Left ventricle myocardium inferior (tissue), 1 donor: ENCODE results near the gene IFITM5. TPM values are rescaled to one million over a fixed set of nuclear protein-coding genes. Genes with fewer than 3 reads are reported as not detected.
"Not testable (repeated sequence)": the region's sequence is repeated elsewhere in the genome, so short reads cannot be mapped to it uniquely, and the experiment has no call there.

Experiments
- DNase-seq: peaks from one replicate; pipeline ENCODE4 v3.0.0-alpha.2; 2020
- H3K27ac ChIP-seq: fragments of 200-600 bp; replicated peaks from 2 replicates; pipeline ENCODE4 v1.8.0; 2021
- H3K27me3 ChIP-seq: fragments of 200-600 bp; 2 replicates; pipeline ENCODE4 v1.8.0; 2021; ENCODE audit warnings: low read depth
- H3K36me3 ChIP-seq: fragments of 200-600 bp; 2 replicates; pipeline ENCODE4 v1.8.0; 2021
- H3K4me1 ChIP-seq: fragments of 200-600 bp; 2 replicates; pipeline ENCODE4 v1.8.0; 2021
- H3K4me3 ChIP-seq: fragments of 200-600 bp; 2 replicates; pipeline ENCODE4 v1.8.0; 2021; ENCODE audit warnings: mild to moderate bottlenecking, moderate library complexity
- H3K9me3 ChIP-seq: fragments of 200-600 bp; replicated peaks from 2 replicates; pipeline ENCODE4 v1.8.0; 2021
- intact Hi-C: fragments of 100-400 bp; cut with micrococcal nuclease; formaldehyde crosslinking; loops from one replicate; pipeline ENCODE4 v1.11.0; 2022
- total RNA-seq: library from RNA; stranded (reverse); fragmentation: NEBNext Ultra II Directional; extraction: Animal tissue kit (Norgen Biotek cat#: 25700); gene quantifications from one replicate; pipeline ENCODE4 v1.2.1, GENCODE V29; 2021
- TF ChIP-seq, protein P1 (sequence below): fragments of 200-600 bp; IDR thresholded peaks from 2 replicates; pipeline ENCODE4 v1.8.0; 2021; ENCODE audit warnings: antibody characterized with exemption, mild to moderate bottlenecking, borderline replicate concordance
- donor health status: DM: no; HTN: yes; CAD: no; lungs with severe emphysema.

The IFITM5 gene
- total RNA-seq, 1 donor from 2014 or later = not detected

DNA sequence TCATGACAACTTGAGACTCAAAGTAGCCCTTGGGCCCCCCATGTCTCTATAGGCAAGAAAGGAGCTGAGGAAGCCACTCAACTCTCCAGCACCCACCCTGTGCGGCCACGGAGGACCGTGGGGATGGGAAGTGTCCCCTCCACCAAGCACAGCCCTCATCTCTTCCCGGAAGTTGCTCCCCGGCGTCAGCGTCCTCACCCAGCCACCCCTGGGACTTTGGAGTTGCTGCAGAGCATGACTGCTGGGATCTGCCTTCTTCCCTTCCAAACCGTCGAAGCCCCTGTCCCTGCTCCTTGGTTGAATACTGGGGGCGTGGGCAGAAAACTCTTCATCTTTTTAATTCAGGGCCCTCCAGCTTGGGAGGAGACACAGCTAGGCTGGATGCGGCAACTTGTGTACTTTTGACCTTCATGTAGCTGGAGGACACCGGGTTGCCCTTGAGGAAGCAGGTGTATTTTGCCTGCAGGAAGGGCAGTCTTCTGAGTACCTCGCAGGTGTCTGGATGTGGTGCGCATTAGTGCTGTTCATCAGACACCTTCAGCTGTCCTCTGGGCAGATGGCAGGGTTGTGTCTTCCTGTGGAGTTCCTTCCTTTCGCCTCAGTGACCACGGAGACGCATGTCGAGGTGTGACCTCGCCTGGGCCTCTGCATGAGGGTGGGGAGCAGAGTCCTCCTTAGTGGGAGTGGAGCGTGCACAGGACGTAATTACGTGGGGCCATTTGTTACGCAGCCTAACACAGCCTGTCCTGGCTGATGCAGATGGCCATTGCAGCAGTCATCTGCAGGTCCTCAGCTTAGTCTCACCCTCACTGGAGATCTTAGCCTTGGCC lies 33.5 kb upstream of the IFITM5 start:
- intact Hi-C loops = no loop called here
- Histone ChIP-seq H3K4me1 (peaks cover 29% of the 10 kb centered on the region), H3K9me3 (no peaks in the 10 kb centered on the region), H3K36me3 (no peaks in the 10 kb centered on the region), H3K27ac (no peak overlapping the region), H3K4me3 (no peak overlapping the region), H3K27me3 (no peaks in the 10 kb centered on the region)
- TF ChIP-seq, protein P1, sequence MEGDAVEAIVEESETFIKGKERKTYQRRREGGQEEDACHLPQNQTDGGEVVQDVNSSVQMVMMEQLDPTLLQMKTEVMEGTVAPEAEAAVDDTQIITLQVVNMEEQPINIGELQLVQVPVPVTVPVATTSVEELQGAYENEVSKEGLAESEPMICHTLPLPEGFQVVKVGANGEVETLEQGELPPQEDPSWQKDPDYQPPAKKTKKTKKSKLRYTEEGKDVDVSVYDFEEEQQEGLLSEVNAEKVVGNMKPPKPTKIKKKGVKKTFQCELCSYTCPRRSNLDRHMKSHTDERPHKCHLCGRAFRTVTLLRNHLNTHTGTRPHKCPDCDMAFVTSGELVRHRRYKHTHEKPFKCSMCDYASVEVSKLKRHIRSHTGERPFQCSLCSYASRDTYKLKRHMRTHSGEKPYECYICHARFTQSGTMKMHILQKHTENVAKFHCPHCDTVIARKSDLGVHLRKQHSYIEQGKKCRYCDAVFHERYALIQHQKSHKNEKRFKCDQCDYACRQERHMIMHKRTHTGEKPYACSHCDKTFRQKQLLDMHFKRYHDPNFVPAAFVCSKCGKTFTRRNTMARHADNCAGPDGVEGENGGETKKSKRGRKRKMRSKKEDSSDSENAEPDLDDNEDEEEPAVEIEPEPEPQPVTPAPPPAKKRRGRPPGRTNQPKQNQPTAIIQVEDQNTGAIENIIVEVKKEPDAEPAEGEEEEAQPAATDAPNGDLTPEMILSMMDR = no peak
- no peak for DNase-seq

DNA sequence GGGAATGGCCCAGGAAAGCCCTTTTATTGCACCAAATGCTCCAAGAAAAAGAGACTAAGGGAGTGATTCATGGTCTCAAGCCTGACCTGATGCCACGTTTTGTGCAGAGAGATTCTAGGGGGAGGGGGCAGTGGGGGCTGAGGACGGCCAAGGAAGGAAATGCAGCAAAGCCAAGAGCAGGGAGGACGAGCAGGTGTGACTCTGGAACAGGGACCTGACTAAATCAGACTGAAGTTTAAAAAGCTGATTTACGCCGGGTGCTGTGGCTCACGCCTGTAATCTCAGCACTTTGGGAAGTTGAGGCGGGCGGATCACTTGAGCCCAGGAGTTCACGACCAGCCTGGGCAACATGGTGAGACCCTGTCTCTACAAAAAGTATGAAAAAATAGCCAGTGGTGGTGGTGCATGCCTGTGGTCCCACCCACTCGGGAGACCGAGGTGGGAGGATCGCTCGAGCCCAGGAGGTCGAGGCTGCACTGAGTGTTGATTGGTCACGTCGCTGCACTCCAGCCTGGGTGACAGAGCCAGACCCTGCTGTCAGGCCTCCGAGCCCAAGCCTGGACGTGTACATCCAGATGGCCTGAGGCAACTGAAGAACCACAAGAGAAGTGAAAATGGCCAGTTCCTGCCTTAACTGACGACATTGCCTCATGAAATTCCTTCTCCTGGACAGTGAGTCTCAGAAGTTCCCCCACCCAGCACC lies 32.2 kb upstream of the IFITM5 start:
- intact Hi-C loops = no loop called here
- no peak for DNase-seq
- TF ChIP-seq, protein P1 = no peak
- Histone ChIP-seq H3K4me1 (peaks cover 35% of the 10 kb centered on the region), H3K4me3 (no peak overlapping the region), H3K9me3 (no peaks in the 10 kb centered on the region), H3K36me3 (no peaks in the 10 kb centered on the region), H3K27ac (no peak overlapping the region), H3K27me3 (peaks cover 7% of the 10 kb centered on the region)

DNA sequence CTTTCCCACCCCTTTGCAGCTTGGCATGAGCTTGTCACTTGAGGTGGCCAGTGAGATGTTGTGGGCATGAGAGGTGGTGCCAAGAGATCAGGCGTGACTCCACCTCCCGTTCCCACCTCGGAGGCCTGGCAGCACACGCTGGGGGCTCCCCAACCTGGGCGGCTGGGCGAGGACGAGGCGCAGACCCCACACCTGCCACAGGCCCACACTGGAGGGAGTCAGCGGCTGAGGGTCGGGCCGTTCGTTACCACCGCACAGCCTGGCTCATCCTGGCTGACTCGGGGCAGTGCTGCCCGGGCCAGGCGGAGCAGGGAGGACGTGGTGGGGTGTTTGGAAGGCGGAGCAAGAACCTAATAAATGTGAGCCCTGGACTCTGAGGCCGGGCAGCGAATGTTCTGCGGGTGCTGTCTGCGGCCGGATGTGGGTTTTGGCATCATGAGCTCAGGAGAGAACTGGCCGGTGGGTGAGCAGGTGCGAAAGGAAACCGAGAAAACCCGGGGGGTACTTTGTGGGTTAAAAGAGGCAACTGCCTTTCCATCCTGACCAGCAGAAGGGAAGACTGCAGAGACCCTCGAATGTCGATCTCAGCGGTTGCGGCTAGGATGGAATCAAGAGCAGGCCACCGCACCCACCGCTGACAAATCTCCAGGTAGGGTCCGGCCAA lies 31.5 kb upstream of the IFITM5 start:
- H3K36me3 ChIP-seq = no peaks in the 10 kb centered on the region
- TF ChIP-seq, protein P1 = no peak
- H3K4me1 ChIP-seq = peaks cover 35% of the 10 kb centered on the region
- DNase-seq = no peak
- no peaks in the 10 kb centered on the region for H3K9me3 ChIP-seq
- H3K27me3 ChIP-seq = peaks cover 7% of the 10 kb centered on the region
- H3K27ac ChIP-seq = no peak overlapping the region
- H3K4me3 ChIP-seq = no peak overlapping the region
- intact Hi-C loops = no loop called here

DNA sequence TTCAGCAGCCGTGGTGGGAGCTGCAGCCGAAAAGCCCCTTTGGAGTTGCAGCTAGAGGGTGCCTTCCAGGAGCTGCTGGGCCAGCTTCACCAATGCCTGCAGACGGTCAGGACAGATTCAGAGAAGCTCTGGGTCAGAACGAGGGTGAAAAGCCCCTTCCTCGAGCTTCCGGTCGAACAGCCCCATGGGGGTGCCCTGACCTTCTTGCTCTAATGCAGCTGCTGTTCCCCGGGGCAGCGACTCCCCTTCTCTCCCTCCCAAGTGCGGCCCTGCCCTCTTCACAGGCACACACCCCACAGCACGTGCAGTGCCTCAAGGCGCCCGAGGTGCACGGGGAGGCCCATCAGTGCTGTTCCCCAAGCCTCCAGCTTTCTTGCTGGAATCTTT lies 31.0 kb upstream of the IFITM5 start:
- TF ChIP-seq, protein P1 = no peak
- no peaks in the 10 kb centered on the region for H3K36me3 ChIP-seq
- no peak overlapping the region for H3K4me3 ChIP-seq
- intact Hi-C loops = no loop called here
- no peaks in the 10 kb centered on the region for H3K9me3 ChIP-seq
- peaks cover 35% of the 10 kb centered on the region for H3K4me1 ChIP-seq
- peaks cover 7% of the 10 kb centered on the region for H3K27me3 ChIP-seq
- DNase-seq = no peak
- H3K27ac ChIP-seq = no peak overlapping the region

DNA sequence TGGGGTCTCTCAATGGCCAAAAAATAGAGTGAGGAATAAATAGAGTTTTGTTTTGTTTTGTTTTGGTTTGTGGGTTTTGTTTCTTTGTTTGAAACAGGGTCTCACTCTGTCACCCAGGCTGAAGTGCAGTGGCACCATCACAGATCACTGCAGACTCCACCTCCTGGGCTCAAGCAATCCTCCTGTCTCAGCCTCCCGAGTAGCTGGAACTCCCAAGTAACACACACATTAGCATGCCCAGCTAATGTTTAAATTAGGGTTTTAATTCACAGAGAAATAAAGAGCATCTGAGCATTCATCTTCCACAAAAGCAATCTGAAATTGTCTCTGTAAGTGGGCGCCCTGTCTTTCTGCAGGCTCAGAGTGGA lies 30.5 kb upstream of the IFITM5 start:
- TF ChIP-seq, protein P1 = no peak
- H3K36me3 ChIP-seq = no peaks in the 10 kb centered on the region
- no peak overlapping the region for H3K27ac ChIP-seq
- H3K4me1 ChIP-seq = peaks cover 33% of the 10 kb centered on the region
- no peak overlapping the region for H3K4me3 ChIP-seq
- intact Hi-C loops = no loop called here
- H3K9me3 ChIP-seq = no peaks in the 10 kb centered on the region
- DNase-seq = no peak
- H3K27me3 ChIP-seq = peaks cover 7% of the 10 kb centered on the region

DNA sequence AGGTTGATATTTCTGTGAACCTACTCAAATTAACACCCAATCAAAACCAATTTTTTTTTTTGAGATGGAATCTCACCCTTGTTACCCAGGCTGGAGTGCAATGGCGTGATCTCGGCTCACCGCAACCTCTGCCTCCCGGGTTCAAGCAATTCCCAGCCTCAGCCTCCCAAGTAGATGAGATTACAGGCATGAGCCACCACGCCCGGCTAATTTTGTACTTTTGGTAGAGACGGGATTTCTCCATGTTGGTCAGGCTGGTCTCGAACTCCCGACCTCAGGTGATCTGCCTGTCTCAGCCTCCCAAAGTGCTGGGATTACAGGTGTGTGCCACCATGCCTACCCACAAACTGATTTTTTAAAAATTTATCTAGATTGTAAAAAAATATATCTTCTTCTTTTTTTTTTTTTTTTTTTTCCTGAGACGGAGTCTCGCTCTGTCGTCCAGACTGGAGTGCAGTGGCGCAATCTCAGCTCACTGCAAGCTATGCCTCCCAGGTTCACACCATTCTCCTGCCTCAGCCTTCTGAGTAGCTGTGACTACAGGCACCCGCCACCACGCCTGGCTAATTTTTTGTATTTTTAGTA lies 29.3 kb upstream of the IFITM5 start:
- intact Hi-C loops, H3K27me3 ChIP-seq, H3K4me3 ChIP-seq, H3K36me3 ChIP-seq, DNase-seq, H3K9me3 ChIP-seq: not testable (repeated sequence)
- Histone ChIP-seq H3K27ac (peak overlapping the region; percentile 97), H3K4me1 (peaks cover 43% of the 10 kb centered on the region)
